ENCODE data around the gene NFATC2. TPM values are rescaled to one million over a fixed set of nuclear protein-coding genes. Genes with fewer than 3 reads are reported as not detected.

NFATC2 gene
- total and polyA plus RNA-seq, 12 donors = 0.61 to 7.7 (median 4.0) TPM

- TF ChIP-seq CTCF (IDR thresholded peaks at IDR 0.05) (no peak), POLR2A (IDR thresholded peaks at IDR 0.05) (no peak)
- Histone ChIP-seq H3K4me3 (no peak overlapping the region), H3K27ac (no peak overlapping the region), H3K27me3 (no peaks in the 10 kb centered on the region), H3K36me3 (replicated peaks in 1 of 2) (no peaks in the 10 kb centered on the region), H3K9me3 (replicated peaks in 1 of 3) (no peaks in the 10 kb centered on the region), H3K4me1 (replicated peaks in 1 of 2) (peaks cover 0 to 16% of the 10 kb centered on the region in 2 donors)
- 79 to 91% (median 86%) methylated on average over 9 of the region's 9 CpGs for WGBS, 4 donors
- intact Hi-C loops (cut with DNase I) = no loop called here
- DNase-seq = peak in 1 of 7 donors; percentile 69
These were observed 98.1 kb downstream of the NFATC2 start for GRCh38 chr20:51444467-51444866.

GRCh38 chr20:51442602-51443001 is 99.9 kb downstream of the NFATC2 start:
- TF ChIP-seq CTCF (IDR thresholded peaks at IDR 0.05) (no peak), POLR2A (IDR thresholded peaks at IDR 0.05) (no peak)

GRCh38 chr20:51440589-51440988 is 101.9 kb downstream of the NFATC2 start:
- TF ChIP-seq CTCF (IDR thresholded peaks at IDR 0.05) (no peak), POLR2A (IDR thresholded peaks at IDR 0.05) (no peak)
- no peaks in the 10 kb centered on the region for H3K36me3 ChIP-seq (replicated peaks in 1 of 2)
- H3K4me1 ChIP-seq (replicated peaks in 1 of 2) = no peaks in the 10 kb centered on the region
- DNase-seq = no peak
- H3K9me3 ChIP-seq (replicated peaks in 1 of 3) = no peaks in the 10 kb centered on the region
- no peak overlapping the region for H3K27ac ChIP-seq
- no peak overlapping the region for H3K4me3 ChIP-seq
- H3K27me3 ChIP-seq = no peaks in the 10 kb centered on the region
- intact Hi-C loops (cut with DNase I) = no loop called here
- 53 to 73% (median 64%) methylated on average over 7 of the region's 7 CpGs for whole genome bisulfite sequencing, 4 donors

More at GRCh38 chr20:51442602-51443001, 99.9 kb downstream of the NFATC2 start:
- DNase-seq = no peak
- no peaks in the 10 kb centered on the region for H3K27me3 ChIP-seq
- intact Hi-C loops (cut with DNase I) = no loop called here
- no peak overlapping the region for H3K27ac ChIP-seq
- WGBS, 4 donors = 91 to 93% (median 92%) methylated on average over 6 of the region's 6 CpGs
- H3K9me3 ChIP-seq (replicated peaks in 1 of 3) = no peaks in the 10 kb centered on the region
- H3K4me3 ChIP-seq = no peak overlapping the region
- no peaks in the 10 kb centered on the region for H3K36me3 ChIP-seq (replicated peaks in 1 of 2)
- H3K4me1 ChIP-seq (replicated peaks in 1 of 2) = peaks cover 0 to 15% of the 10 kb centered on the region in 2 donors

- TF ChIP-seq POLR2A (IDR thresholded peaks at IDR 0.05) = no peak
- no peak for TF ChIP-seq CTCF (IDR thresholded peaks at IDR 0.05)
- no peaks in the 10 kb centered on the region for H3K4me1 ChIP-seq (replicated peaks in 1 of 2)
- no peak overlapping the region for H3K4me3 ChIP-seq
- H3K9me3 ChIP-seq (replicated peaks in 1 of 3) = no peaks in the 10 kb centered on the region
- peaks cover 0 to 3% of the 10 kb centered on the region in 2 donors for H3K36me3 ChIP-seq (replicated peaks in 1 of 2)
- H3K27me3 ChIP-seq = no peaks in the 10 kb centered on the region
- no peak overlapping the region for H3K27ac ChIP-seq
- DNase-seq = no peak
- 81 to 91% (median 86%) methylated on average over 9 of the region's 9 CpGs for WGBS, 4 donors
- intact Hi-C loops (cut with DNase I) = no loop called here
These were observed 103.3 kb downstream of the NFATC2 start for GRCh38 chr20:51439160-51439689.
